GM19035 (cell line): Measurements from ENCODE around the gene HCN3.
"Not testable (repeated sequence)": the region's sequence is repeated elsewhere in the genome, so short reads cannot be mapped to it uniquely, and the experiment has no call there.

ENCODE experiments used
- ATAC-seq: cut with Tn5 transposase; IDR thresholded peaks from one replicate; pipeline ENCODE4 v1.9.1; 2021; ENCODE audit not compliant: unreplicated experiment

Gene HCN3

GRCh38 chr1:155328856-155329255 lies 51.6 kb downstream of the HCN3 start:
- ATAC-seq: not testable (repeated sequence)

DNA sequence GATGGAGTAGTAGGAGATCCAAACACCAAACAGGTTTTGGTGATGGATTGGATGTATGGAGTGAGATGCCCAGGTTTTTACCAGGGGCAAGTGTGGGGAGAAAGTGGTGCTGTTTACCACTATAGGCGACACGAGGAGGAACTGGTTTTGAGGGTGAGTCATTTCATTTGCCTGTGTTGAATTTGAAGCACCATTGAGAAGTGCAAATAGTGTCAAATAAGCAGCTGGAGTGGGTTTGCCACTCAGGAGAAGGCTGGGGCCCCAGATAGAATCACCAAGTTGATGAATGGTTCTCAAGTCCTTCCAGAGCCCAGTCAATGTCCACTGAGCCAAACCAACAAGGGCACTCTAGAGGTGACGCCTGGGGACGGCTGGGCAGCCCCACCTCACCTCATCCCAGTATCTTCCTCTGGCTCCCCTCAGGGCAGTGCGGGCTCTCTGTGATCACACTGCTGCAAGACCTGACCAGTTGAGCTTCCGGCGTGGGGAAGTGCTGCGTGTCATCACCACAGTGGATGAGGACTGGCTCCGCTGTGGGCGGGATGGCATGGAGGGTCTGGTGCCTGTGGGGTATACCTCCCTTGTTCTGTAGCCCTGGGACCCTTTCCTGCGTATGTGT lies 52.8 kb downstream of the HCN3 start:
- no peak for ATAC-seq

DNA sequence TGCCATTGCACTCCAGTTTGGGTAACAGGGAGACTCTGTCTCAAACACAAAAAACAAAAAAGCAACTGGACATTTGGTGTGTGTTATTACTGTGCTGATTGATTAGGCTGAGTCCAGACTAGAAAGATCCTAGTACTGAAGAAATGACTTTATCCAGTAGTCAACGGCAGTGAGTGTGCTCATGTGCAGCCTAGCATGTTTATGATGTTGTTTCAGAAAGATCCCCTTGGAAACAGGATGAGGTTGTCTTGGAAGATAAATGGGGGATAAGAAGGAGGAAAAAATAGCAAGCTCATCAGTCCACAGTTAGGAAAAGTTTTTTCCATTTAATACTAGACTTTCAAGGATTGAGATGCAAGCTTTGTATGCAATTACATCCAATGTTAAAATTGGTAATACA lies 57.7 kb downstream of the HCN3 start:
- ATAC-seq: no peak
